Nephron progenitor cell (in vitro differentiated cells): ENCODE results near the gene MSRB1.
A peak's percentile ranks its signal among the peaks of the same experiment; 100 is the strongest.

Source experiments
- DNase-seq: peaks from one replicate; pipeline ENCODE4 v3.0.0; 2021
- H3K27ac Mint-ChIP-seq: 2 replicates; pipeline ENCODE4 v1.8.0; 2021; ENCODE audit warnings: mild to moderate bottlenecking, moderate library complexity, mixed read lengths
- H3K27me3 Mint-ChIP-seq: 2 replicates; pipeline ENCODE4 v1.8.0; 2021; ENCODE audit warnings: mild to moderate bottlenecking, low read depth, mixed read lengths; ENCODE audit not compliant: poor library complexity
- H3K36me3 Mint-ChIP-seq: 2 replicates; pipeline ENCODE4 v1.8.0; 2021; ENCODE audit warnings: low read depth, mixed read lengths
- H3K4me1 Mint-ChIP-seq: 2 replicates; pipeline ENCODE4 v1.8.0; 2021; ENCODE audit warnings: mixed read lengths
- H3K4me3 Mint-ChIP-seq: 2 replicates; pipeline ENCODE4 v1.8.0; 2021; ENCODE audit warnings: mild to moderate bottlenecking, moderate library complexity, mixed read lengths
- H3K9me3 Mint-ChIP-seq: 2 replicates; pipeline ENCODE4 v1.8.0; 2021; ENCODE audit warnings: mild to moderate bottlenecking, moderate library complexity, mixed read lengths
- TF ChIP-seq, protein P1 (sequence below): fragments of 200-600 bp; sonication (generic); IDR thresholded peaks from 2 replicates; pipeline ENCODE4 v1.5.0; 2021; ENCODE audit warnings: antibody characterized with exemption

MSRB1 gene

DNA sequence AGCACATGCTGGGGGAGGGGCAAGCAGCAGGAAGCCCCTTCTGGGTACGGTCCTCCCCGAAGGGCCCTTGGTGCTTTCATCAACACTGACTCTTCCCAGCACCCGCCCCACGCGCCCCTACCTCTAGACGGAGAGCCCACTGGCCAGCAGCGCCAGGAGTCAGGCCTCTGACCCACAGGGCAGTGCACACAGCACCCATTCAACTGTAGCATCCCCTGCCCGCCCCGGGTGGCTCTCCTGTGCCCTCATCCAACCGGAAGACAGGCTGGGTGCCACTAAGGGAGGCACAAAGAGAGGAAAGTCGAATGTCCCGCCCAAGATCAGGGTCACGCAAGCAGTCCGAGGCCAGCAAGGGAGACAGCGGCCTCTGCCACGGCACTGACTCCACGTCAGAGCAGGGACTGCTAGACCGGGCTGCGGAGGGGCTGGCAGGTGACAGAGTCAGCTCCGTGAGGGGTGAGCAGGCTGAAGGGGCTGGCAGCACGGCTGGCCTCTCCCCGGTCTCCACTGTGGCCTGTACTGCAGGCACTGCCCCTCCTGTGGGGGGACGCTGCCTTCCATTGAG, 9.8 kb downstream of the MSRB1 start:
- Mint-ChIP-seq H3K36me3 (peaks cover 6% of the 10 kb centered on the region), H3K4me3 (no peak overlapping the region), H3K27me3 (peaks cover 10% of the 10 kb centered on the region), H3K27ac (no peak overlapping the region), H3K9me3 (no peaks in the 10 kb centered on the region), H3K4me1 (peaks cover 13% of the 10 kb centered on the region)
- TF ChIP-seq, protein P1, sequence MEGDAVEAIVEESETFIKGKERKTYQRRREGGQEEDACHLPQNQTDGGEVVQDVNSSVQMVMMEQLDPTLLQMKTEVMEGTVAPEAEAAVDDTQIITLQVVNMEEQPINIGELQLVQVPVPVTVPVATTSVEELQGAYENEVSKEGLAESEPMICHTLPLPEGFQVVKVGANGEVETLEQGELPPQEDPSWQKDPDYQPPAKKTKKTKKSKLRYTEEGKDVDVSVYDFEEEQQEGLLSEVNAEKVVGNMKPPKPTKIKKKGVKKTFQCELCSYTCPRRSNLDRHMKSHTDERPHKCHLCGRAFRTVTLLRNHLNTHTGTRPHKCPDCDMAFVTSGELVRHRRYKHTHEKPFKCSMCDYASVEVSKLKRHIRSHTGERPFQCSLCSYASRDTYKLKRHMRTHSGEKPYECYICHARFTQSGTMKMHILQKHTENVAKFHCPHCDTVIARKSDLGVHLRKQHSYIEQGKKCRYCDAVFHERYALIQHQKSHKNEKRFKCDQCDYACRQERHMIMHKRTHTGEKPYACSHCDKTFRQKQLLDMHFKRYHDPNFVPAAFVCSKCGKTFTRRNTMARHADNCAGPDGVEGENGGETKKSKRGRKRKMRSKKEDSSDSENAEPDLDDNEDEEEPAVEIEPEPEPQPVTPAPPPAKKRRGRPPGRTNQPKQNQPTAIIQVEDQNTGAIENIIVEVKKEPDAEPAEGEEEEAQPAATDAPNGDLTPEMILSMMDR, result no peak
- no peak for DNase-seq

DNA sequence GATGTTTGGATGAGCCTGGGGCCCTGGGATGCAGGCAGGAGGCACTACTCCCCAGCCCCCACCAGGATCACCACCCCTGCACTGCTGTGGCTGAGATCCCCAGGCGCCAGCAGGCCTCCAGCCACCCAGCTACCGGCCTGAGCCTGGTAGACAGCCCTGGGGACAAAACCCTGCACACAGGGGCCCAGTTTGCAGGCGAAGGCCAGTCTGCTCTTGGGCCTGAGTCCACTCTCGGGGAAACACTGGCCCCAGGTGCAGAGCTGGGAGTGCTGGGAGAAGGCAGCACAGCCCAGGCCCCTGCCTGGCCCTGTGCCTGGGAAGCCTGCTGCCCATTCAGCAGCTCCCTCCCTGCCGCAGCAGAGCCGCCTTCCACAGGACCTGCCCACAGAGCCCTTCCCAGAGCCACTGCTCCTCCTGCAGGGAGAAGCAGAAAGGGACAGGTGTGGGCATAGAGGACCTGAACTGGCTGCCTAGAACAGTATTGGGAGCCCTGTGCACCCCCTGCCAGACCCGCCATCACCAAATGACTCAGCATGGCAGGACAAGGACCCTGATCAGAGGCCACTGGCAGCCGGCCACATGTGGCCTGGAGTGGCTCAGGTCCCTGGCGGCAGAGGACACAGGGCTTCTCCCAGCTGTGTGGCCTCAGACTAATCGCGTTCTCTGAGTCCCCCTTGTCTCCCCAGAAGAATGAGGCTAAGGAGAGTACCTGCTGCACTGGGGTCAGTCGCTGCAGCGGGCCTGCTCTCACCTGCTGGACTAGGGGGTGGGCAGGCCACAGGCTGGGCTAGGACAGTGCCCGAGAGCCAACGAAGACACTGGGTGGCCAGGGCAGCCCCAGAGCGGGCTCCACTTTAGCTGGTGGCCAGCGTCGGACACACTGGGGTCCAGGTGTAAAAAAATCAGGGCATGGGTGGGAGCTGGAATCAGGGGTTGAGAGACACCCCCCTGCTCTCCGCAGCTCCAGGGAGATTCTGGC, 10.7 kb downstream of the MSRB1 start:
- peaks cover 6% of the 10 kb centered on the region for H3K36me3 Mint-ChIP-seq
- no peaks in the 10 kb centered on the region for H3K9me3 Mint-ChIP-seq
- TF ChIP-seq, protein P1, result no peak
- H3K27ac Mint-ChIP-seq, result no peak overlapping the region
- H3K27me3 Mint-ChIP-seq, result peaks cover 11% of the 10 kb centered on the region
- no peak for DNase-seq
- H3K4me3 Mint-ChIP-seq, result no peak overlapping the region
- peaks cover 16% of the 10 kb centered on the region for H3K4me1 Mint-ChIP-seq

DNA sequence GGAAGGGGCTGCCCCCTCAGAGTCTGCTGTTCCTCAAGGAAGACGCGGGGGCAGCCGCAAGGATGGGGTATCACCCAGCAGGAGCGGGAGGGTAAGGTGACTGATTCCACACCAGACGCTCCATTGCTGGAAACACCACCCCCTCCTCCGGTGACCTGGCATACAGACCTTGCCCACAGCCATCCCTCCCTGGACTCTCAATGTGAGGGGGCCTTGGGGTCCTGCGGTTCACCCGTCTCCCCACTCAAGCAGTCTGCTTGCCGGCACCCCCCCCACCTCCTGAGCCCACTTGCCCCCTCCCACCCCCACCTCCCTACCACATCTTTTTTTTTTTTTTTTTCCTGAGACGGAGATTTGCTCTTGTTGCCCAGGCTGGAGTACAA, 12.7 kb downstream of the MSRB1 start:
- Mint-ChIP-seq H3K4me3 (no peak overlapping the region), H3K27me3 (peaks cover 14% of the 10 kb centered on the region), H3K9me3 (no peaks in the 10 kb centered on the region), H3K4me1 (peaks cover 23% of the 10 kb centered on the region), H3K27ac (no peak overlapping the region), H3K36me3 (no peaks in the 10 kb centered on the region)
- TF ChIP-seq, protein P1, result no peak
- DNase-seq, result no peak

- DNase-seq, result peak; percentile 98
- Mint-ChIP-seq H3K4me1 (peaks cover 27% of the 10 kb centered on the region), H3K9me3 (no peaks in the 10 kb centered on the region), H3K36me3 (no peaks in the 10 kb centered on the region), H3K27me3 (peaks cover 14% of the 10 kb centered on the region), H3K4me3 (peak overlapping the region; percentile 50), H3K27ac (no peak overlapping the region)
- TF ChIP-seq, protein P1, result peak; percentile 79
Observed at GRCh38 chr16:1929578-1930337, 13.2 kb downstream of the MSRB1 start.

GRCh38 chr16:1929105-1929504, 13.9 kb downstream of the MSRB1 start:
- Mint-ChIP-seq H3K9me3 (no peaks in the 10 kb centered on the region), H3K27ac (no peak overlapping the region), H3K4me3 (peak overlapping the region; percentile 73), H3K4me1 (peaks cover 32% of the 10 kb centered on the region), H3K36me3 (no peaks in the 10 kb centered on the region), H3K27me3 (peaks cover 14% of the 10 kb centered on the region)
- TF ChIP-seq, protein P1, result no peak
- DNase-seq, result no peak
